HG03565 (cell line): ENCODE data around the gene LPIN1.
A peak's percentile ranks its signal among the peaks of the same experiment; 100 is the strongest.

Experiments used
- ATAC-seq: cut with Tn5 transposase; IDR thresholded peaks from one replicate; pipeline ENCODE4 v1.9.1; 2021; ENCODE audit warnings: mild to moderate bottlenecking, moderate library complexity; ENCODE audit not compliant: unreplicated experiment

The LPIN1 gene

DNA sequence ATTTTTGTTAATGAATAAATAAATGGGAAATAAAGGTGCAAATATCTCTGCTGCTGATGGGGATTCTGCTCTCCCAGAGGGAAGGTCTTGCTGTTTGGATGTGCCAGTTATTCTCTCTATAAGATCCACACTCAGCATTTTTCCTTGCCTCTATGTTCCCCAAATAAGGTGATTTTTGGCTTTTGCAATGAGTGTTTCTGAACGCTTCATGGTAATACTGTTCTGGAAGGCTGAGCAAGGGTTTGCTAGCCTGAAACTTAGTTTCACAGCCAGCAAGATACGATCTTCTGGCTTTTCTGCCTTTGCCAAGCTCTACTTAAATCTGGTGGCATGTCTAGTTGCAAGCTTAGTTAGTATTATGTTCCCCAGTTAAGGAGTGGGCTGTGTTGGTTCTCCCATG is 114.6 kb downstream of the LPIN1 start:
- ATAC-seq, result peak; percentile 31

DNA sequence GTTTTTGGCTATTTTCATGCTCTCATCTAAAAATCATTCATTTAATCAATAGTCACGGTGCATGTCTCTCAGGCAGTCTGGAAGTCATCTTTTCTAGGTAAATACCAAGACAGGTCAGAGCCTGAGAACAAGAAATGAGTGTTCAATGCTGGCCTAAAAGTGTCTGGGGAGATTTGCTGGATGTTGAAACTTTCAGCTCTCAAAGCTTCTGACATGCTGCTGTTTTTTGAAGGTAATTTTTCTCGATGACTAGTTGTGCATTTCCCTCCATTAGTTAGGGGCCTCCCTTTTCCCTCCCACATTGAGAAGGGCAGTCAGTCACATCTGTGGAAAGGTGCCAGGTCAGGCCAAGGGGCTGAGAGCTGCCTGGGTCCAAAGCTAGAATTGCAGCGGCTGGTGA is 115.6 kb downstream of the LPIN1 start:
- ATAC-seq, result no peak

DNA sequence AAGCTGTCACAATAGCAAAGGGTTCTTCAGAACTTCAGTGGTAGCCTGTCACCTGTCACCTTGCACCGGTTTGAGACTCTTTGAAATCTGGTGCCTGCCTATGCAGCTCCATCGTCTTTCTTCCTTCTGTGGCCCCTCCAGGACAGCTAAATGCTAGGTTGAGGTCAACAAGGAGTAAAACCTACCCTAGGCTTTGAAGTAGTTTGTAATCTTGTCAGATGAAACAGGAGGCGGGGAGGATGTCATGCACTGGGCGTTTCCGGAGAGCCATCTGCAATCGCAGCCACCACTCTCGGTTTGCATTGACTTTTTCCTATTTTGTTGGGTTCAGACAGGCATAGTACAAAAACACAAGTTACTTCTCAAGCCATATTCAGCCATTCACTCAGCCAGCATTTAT is 116.7 kb downstream of the LPIN1 start:
- ATAC-seq, result peak; percentile 32

DNA sequence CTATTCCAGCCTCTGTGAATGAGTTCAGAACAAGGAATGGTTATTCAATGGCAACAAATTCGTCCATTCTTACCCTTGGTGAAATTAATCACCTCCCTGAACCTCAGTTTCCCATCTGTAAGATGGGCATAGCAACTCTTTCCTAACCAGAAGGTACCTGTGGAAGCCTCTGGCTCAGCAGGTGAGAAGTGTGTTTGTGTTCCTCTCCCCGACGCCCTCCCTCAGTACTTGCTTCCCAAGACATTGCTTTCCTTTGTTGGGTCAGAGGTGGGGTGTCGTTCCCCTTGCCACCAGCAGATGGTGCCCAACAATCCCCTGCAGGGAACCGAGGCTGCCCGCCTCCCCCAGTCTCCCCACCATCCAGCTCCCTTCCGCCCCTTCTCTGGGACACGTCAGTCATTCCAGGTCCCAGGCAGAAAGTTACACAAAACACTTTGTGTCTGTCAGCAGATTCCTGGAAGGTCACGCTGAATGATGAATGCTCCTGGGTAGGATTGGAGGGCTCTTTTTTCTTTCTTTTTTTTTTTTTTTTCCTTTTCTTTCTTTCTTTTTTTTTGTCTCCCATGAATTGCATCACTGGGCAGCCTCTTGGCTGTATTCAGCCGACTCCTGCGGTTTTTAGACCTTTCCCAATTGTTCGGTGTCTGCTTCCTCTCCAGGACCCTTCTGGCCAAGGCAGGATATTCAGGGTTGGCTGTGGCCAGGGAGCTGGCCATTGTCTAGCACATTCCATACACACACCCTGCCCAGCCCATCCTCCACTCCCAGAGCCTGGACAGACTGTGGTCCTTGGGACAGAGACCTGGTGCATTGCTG is 117.3 kb downstream of the LPIN1 start:
- no peak for ATAC-seq

DNA sequence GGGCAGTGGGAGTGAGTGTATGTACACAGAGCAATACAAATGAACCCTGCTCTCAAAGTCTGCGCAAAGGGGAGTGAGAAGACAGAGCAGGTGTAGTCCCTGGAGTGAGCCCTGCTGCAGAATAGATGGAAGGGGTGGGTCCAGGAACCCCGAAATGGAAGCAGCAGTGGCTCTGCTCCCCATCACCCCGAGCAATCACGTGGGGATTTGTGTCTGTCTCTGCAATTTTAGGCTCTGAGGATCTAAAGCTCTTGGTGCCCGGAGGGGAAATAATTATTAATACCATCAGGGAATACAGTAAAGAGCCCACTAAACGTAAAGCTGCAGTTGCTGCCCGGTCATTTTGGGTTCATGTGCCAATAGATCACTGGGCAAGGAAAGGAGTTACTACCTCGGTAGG is 118.3 kb downstream of the LPIN1 start:
- no peak for ATAC-seq

DNA sequence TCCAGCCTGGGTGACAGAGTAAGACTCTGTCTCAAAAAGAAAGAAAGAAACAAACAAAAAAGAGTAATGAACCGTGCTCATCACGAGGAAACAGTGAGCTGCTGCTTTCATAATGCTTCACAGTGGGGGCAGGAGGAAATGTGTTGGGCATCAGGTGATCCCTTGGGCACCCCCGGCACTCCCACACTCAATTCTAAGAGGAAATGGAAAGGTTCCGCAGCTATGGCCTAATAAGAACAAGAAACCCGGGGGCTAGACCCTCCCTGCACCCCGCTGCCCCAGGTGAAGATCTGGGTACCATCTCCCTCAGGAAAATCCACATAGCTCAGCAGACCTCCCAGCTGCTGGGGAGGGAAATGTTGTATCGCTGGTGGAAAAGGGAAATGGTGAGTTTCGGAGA is 118.9 kb downstream of the LPIN1 start:
- no peak for ATAC-seq

DNA sequence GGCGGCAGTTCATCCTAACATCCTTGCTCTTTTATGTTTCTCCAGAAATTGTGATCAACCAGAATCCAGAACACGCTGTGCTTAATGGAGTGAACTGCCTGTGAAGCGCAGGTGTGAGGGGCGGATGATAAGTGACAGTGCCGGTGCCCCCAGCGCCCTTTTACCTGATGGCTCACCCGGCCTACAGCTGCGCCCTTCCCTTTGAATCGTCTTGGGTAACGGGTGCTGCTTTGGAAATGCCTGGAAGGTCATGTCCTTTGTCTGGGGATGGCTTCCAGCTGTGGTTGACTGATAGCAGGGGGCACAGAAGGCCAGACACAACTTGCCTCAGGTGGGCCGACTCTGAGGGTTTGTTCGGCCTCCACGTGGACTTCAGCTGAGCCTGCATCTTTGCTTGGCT is 119.4 kb downstream of the LPIN1 start:
- ATAC-seq, result no peak

DNA sequence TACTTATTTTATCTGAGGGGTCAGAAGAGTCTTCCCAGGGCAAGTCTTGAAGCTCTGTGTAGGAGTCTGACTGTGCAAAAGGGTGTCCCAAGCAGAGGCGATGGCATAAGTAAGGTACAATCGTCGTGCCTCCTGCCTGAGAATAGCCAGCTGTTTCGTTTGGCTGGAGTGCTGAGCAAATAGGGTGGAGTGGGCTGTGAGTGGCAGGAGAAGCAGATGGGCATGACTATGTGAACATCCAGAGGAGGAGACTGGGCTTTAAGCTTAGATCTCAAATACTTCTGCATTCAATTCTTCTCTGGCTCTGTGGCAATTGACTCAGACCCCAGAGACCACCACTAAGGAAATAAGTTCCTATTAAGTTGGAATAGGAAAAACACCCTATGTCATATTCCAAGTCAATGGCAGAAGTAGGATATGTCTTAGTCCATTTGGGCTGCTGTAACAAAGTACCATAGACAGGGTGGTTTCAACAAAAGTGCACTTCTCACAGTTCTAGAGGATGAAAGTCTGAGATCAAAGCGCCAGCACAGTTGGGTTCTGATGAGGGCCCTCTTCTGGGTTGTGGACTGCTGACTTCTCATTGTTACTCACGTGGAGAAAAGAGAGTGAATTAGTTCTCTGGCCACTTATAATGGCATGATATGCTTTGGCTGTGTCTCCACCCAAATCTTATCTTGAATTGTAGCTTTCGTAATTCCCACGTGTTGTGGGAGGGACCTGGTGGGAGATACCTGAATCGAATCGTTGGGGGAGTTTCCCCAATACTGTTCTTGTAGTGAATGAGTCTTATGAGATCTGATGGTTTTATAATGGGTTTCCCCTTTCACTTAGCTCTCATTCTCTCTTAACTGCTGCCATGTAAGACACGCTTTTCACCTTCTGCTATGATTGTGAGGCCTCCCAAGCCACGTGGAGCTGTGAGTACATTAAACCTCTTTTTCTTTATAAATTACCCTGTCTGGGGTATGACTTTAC is 120.2 kb downstream of the LPIN1 start:
- peak; percentile 41 for ATAC-seq

DNA sequence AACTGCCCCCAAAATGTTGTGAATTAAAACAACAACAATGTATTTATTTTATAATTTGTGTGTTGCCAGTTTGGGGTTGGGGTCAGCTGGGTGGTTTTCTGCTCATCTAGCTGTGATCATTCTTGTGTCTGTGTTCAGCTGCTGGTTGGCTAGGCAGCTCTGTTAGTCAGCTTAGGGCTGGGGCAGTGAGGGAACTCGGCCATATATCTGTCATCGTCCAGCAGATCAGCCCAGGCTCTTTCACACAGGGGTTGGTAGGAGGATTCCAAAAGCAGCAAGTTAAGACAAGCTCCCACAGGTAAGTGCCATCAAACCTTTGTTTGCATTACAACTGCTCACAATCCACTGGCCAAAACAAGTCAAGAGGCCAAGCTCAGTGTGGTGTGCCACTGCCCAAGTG is 121.5 kb downstream of the LPIN1 start:
- no peak for ATAC-seq

DNA sequence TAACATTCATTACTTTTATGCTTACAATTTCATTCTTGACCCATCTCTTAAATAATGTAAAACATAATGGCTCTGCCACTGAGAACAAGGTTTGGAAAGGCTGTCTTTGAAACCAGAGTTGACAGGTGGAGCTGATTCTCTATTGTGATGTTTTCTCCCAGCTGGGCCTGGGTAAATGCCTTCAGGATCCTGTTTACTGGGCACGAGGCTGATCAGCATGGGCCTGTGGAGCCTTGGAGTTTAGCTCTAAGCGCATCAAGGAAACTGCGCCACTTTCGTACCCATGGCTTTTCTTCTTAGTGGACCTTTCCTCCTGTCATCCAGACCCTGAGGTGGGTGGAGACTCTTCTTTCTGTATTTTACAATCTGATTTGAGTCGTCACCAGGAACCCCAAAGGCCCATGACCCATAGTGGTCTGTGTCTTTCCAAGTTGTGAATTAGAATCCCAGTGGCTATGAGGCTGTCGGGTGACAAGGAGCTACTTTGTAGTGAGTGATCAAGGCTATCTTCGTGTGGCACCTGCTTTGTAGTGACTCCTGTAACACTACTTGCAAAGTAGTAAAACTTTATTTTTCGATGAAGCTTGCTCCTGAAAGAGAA is 123.1 kb downstream of the LPIN1 start:
- ATAC-seq, result no peak

DNA sequence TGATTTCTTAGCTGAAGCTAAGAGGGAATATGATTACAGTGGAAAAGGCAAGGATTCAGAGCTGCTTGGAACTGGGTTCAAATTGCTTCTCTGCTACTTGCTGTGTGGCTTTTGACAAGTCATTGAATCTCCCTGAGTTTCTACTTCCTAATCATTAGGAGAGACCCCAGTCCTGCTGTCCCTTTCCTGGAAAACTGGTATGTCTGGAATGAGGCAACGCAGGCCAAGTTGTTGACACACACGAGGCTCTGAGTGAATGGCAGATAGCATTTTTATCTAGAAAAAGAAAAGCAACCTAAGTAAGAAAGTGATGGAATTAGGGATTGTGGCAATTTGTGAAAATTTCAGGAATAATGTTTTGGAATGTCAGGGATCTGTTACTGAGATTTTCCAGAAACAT is 123.6 kb downstream of the LPIN1 start:
- no peak for ATAC-seq

DNA sequence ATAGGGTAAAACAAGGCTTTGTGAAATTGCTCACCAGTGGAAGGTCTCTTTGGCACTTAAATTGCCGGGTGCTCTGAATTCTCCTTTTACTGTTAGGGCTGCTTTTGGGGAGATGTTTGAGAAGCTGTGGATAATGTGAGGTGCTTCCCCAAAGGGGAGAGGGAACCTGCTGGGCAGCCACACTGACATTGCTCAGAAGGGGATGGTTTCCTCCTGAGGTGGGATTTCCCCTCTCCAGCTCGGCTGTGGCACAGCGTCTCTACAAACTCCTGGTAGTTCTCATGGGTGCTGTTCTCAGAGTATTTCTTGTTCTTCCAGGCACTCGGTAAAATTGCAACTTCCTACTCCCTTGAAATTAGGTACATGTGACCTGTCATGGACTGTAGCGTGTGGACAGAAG is 124.2 kb downstream of the LPIN1 start:
- peak; percentile 30 for ATAC-seq

DNA sequence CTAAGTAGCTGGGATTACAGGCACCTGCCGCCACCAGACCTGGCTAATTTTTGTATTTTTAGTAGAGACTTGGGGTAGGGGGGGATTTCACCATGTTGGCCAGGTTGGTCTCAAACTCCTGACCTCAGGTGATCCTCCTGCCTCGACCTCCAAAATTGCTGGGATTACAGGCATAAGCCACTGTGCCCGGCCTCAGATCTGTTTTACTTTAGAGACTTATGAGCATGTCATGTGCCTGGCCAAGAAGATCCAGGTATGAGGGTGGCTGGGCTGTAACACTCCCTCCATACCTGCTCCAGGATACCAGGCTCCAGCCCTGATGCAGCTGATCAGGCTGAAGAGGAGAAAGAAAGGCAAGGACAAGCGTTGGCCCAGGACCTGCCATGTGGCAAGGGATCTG is 125.0 kb downstream of the LPIN1 start:
- ATAC-seq, result no peak

DNA sequence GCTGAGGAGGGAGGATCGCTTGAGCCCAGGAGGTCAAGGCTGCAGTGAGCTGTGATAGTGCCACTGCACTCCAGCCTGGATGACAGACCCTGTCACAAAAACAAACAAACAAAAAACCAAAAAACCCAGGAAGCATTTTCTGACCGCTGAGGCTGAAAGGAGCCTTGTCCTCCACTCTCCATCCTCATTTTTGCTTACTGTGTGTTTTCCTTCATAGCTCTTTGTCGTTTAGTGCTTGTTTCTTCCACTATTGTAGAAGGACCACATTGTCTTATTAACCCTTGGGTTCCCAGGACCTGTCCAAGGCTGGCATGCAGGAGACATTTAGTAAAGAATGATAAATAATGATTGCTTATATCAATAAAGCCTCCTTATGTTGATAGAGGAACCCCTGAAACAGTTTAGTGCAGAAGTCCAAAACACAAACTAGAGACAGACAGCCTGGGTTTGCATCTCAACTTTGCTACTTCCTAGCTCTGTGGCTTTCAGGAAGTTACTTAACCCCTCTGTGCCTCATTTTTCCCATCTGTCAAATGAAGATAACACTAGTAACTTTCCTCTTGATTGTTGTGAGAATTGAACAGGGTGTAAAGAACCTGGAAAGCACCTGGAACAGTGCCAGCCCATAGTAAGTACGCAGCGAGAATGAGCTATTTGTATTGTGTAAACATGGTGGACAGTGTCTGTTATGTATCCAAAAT is 126.0 kb downstream of the LPIN1 start:
- ATAC-seq, result no peak

DNA sequence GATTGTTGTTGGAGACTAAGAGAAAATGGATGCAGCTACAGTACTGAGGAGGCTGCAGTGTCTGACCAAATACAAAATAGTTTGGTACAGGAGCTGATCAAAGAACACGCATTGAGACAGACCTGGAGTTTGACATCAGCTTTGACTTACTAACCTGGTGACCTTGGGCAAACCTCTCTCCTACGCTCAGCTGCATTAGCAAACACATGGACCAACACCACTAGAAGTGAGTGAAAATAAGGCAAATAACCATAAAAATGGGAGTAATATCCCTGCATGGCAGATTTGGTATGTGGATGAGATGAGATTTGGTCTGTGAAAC is 126.5 kb downstream of the LPIN1 start:
- no peak for ATAC-seq

DNA sequence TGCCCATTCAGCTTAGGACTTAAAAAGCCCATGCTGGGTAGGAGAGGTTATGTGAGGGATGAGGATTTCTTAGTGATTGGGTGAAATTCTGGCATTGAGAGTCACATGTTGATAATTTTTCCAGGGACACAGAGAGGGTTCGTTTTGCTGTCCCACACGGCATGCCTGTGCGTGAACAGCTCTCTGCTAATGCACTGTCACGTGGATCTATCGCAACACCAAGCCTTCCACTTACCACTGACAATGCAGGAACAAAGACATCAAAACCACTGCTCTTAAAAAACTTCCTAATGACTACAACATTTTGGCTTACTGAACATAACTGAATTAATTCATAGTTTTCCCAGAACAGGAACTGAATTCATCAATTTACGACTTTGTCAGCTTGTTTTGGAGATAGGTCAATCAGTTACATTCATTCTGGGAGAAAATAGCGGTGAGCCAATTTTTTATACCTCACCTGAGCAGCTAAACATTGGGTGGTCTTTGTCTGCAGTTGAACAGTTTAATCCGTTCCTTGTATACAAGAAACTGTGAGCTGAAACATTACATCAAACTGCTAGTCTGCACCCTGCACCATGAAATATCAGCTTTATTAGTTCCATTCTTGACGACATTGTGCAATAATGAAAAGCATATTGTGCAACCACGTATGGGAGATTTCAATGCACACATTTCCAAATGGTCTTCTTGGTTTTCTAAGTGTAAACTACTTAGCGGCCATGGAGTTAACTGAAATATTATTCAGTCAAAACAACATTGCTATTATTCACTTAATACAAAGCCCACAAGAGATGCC is 127.1 kb downstream of the LPIN1 start:
- no peak for ATAC-seq

DNA sequence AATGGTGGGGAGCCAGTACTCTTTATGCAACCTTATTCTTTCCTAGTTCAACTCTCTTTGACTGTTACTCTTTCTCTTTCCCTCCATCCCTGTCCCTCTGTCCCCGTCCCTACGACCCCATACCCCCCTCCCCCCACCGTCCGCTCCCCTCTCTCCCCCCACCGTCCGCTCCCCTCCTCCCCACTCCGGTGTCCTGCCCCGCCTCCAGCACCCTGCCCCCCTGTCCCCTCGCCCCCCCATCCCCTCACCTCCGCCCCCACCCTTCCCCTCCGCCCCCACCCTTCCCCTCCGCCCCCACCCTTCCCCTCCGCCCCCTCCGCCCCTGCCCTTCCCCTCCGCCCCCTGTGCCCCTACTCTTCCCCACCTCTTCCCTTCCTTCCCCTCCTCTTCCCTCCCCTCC is 128.4 kb downstream of the LPIN1 start:
- no peak for ATAC-seq

DNA sequence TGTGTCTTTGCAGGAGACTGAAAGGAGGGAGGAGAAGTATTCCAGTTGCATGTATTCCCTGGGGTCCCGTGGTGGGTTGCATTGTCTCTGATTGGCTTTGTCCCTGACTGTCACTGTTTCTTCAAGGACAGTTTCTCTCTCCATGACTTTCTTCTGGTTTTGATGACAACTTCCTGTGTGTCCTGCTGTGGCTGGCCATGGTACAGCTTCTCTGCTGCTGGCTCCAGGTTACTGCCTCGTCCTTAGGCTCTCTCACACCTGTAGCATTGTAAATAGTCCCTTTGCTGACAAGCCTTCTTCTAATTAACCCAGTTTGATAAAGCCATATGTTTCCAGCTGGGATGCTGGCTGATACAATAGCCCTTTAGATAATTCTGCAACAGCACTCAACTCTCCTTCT is 129.0 kb downstream of the LPIN1 start:
- ATAC-seq, result no peak

DNA sequence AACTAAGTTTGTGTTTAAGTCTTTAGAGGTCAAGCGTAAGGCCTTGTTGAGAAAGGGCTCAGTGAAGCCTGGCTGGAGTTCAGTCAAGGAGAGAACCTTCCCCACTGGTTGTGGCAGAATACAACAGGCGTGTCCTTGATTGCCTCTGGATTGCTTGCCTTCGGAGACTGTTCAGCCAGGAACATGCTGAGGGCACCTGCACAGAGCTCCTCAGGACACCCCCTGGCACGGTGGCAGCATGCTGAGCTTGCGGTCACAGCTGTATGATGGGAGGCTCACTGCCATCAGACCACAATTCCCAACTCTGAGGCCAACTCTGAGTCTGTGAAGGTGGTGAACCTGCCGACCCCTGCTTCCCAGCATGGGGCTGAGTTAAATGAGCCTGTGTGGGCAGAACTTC is 130.0 kb downstream of the LPIN1 start:
- no peak for ATAC-seq

DNA sequence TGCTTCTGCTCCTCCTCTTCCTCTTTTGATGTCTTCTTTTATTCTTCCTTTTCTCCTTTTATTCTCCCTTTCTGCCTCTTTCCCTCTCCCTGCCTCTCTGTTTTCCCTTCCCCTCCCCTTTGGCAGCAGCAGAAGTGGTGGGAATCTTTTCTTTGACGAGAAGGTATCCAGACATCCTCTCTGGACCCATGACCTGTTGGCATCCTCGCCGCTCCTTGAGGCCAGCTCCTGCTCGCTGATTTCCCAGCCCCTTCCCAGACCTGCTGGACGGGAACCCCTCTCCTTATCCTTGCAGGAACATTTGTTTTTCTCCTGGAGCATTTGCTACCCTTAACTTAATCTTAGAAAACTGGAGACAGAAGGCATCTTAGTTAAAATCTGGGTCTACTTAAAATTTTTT is 130.5 kb downstream of the LPIN1 start:
- no peak for ATAC-seq
